ENCODE results near the gene WWC2.
"Not testable (repeated sequence)": the region's sequence is repeated elsewhere in the genome, so short reads cannot be mapped to it uniquely, and the experiment has no call there.

WWC2 gene

GRCh38 chr4:183142571-183143550, 43.8 kb downstream of the WWC2 start:
- DNase-seq (ENCODE audit: low read depth) = no peak

GRCh38 chr4:183144787-183145186, 45.7 kb downstream of the WWC2 start:
- no peak for DNase-seq (ENCODE audit: low read depth)

DNA sequence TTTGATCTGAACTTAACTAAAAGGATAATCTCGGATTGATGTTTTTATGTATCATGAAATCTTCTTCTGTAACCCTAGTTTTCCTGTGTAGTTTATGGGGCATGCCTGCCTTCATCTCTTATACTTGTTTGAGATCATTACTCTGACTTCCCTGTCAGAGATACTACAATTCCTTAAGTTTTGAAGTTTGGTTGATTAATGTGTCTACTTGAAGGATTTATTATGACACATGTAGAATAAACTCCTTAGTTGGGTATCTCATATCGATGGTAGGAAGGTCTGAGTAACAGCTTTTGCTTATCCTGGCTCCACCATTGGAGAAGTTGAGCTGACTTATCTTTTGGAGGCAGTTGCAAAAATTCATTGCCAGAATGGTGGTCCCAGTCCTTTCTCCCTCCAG, 46.7 kb downstream of the WWC2 start:
- DNase-seq (ENCODE audit: low read depth) = no peak

GRCh38 chr4:183146478-183146877, 47.4 kb downstream of the WWC2 start:
- no peak for DNase-seq (ENCODE audit: low read depth)

DNA sequence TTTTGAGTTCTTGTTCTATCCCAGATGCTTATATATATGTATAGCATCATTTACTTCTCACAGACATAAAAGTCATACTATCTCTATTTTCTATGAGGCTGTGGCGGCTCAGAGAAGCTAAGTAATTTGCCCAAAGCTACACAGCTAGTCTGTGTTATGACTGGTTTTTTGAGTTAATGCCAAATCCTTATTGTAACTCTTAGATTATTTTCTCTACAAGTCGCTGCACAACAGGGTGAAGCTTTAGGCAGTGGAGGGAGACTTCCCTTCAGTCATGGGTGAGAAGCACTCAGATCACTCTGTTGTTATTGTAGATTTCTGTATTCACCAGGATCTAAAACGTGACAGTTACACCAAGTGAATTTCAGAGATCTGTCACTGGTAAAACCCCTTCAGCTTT, 48.1 kb downstream of the WWC2 start:
- DNase-seq (ENCODE audit: low read depth) = no peak

GRCh38 chr4:183147983-183148382, 48.9 kb downstream of the WWC2 start:
- DNase-seq (ENCODE audit: low read depth) = no peak

- DNase-seq (ENCODE audit: low read depth) = no peak
Observed at GRCh38 chr4:183149616-183150539, 50.8 kb downstream of the WWC2 start.

GRCh38 chr4:183150664-183151063, 51.6 kb downstream of the WWC2 start:
- DNase-seq (ENCODE audit: low read depth) = not testable (repeated sequence)

DNA sequence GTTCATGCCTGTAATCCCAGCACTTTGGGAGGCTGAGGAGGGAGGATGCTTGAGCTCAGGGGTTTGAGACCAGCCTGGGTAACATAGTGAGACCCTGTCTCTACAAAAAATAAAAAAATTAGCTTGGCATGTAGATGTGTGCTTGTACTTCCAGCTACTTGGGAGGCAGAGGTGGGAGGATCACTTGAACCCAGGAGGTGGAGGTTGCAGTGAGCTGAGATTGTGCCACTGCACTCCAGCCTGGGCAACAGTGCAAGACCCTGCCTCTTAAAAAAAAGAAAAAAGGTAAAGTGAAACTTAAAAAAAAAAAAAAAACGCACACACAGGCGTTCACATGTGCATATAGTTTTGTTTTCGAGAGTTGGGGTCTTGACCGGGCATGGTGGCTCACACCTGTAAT, 53.2 kb downstream of the WWC2 start:
- not testable (repeated sequence) for DNase-seq (ENCODE audit: low read depth)

DNA sequence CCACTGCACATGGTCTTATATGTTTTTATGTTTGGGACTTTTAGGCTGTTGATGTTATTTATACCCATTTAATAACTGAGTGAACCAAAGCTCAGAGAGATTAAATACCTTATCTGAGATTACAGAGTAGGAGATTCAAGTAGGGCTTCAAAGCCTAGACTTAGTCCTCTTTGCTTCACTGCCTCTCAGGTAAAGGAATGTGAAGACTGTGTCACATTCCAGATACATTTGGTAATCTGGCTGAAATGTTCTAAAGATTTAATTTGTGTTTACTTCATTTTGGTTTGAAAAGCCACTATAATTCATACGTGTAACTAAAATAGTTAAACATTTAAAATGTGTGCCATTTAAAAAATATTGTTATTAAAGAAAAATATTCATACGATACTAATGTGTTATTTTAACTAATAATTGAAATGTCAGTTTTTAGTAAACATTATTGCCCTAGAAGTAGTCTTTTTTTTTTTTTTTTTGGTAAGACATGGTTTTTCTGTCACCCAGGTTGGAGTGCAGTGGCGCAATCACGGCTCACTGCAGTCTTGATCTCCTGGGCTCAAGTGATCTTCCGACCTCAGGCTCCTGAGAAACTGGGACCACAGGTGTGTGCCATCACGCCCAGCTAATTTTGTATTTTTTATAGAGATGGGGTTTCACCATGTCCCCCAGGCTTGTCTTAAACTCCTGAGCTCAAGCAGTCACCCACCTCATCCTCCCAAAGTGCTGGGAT, 54.3 kb downstream of the WWC2 start:
- no peak for DNase-seq (ENCODE audit: low read depth)

GRCh38 chr4:183154701-183155391, 55.8 kb downstream of the WWC2 start:
- DNase-seq (ENCODE audit: low read depth) = no peak

GRCh38 chr4:183155450-183156184, 56.6 kb downstream of the WWC2 start:
- DNase-seq (ENCODE audit: low read depth) = no peak

- DNase-seq (ENCODE audit: low read depth) = no peak
Observed at GRCh38 chr4:183157215-183157614, 58.2 kb downstream of the WWC2 start.

GRCh38 chr4:183158062-183158461, 59.0 kb downstream of the WWC2 start:
- no peak for DNase-seq (ENCODE audit: low read depth)

DNA sequence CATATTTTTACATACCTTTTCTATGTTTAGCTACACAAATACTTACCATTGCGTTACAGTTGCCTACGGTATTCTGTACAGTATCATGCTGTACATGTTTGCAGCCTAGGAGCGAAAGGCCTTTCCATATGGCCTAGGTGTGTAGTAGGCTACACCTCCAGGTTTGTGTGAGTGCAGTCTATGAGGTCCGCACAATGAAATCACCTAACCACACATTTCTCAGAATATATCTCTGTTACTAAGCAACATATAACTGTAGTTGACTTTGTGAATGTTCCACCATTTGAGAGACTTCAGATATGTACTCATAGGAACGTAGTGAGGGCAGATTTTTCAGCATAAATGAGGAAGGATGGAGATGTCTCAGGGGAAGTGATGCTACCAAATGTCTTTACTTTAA, 62.6 kb downstream of the WWC2 start:
- DNase-seq (ENCODE audit: low read depth) = no peak

DNA sequence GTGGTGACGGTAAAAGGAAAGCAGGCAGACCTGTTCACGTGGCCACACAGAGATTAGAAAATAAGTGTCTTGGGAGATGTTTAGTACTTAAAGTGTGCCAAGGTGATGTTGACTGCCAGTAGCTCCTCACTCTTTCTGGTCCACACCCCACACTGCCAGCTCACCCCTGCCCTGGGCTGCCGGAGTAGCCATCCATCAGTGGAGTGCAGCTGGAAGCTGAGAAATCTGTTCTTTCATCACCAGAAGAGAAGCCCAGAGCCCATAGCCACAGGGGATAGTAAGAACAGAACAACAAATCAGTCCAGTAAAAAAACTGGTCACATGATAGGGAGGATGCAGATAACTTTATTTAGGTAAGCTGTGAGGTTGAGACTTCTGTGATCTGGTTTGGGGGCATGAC, 64.1 kb downstream of the WWC2 start:
- DNase-seq (ENCODE audit: low read depth) = no peak

- no peak for DNase-seq (ENCODE audit: low read depth)
Observed at GRCh38 chr4:183164963-183165362, 65.9 kb downstream of the WWC2 start.

- DNase-seq (ENCODE audit: low read depth) = no peak
Observed at GRCh38 chr4:183165376-183165775, 66.3 kb downstream of the WWC2 start.

GRCh38 chr4:183170894-183171293, 71.8 kb downstream of the WWC2 start:
- DNase-seq (ENCODE audit: low read depth) = no peak

GRCh38 chr4:183171484-183172267, 72.6 kb downstream of the WWC2 start:
- DNase-seq (ENCODE audit: low read depth) = no peak

Data from activated T-cell treated with anti-CD3 and anti-CD28 coated beads for 48 hours (primary cell).